Stimulated activated CD8-positive, alpha-beta memory T cell treated with anti-CD3 and anti-CD28 coated beads, Interleukin-4, amount 100 ng/mL, for 24 hours (primary cell): ENCODE results near the gene WDR33.
"Not testable (repeated sequence)": the region's sequence is repeated elsewhere in the genome, so short reads cannot be mapped to it uniquely, and the experiment has no call there.

Source experiments
- DNase-seq: peaks from one replicate; pipeline ENCODE4 v3.0.0-alpha.2; 2020; ENCODE audit warnings: low read depth

WDR33 gene

GRCh38 chr2:127810156-127810618 is 784 bp downstream of the WDR33 start:
- DNase-seq: no peak

- DNase-seq: no peak
These were observed 3.2 kb downstream of the WDR33 start for GRCh38 chr2:127807678-127808353.

- DNase-seq: not testable (repeated sequence)
These were observed 4.1 kb downstream of the WDR33 start for GRCh38 chr2:127806860-127807259.

- no peak for DNase-seq
These were observed 5.5 kb downstream of the WDR33 start for GRCh38 chr2:127805491-127805890.

GRCh38 chr2:127799926-127800325 is 11.0 kb downstream of the WDR33 start:
- DNase-seq: no peak

GRCh38 chr2:127796389-127796788 is 14.6 kb downstream of the WDR33 start:
- no peak for DNase-seq

- not testable (repeated sequence) for DNase-seq
These were observed 16.1 kb downstream of the WDR33 start for GRCh38 chr2:127794901-127795300.

GRCh38 chr2:127792805-127793204 is 18.2 kb downstream of the WDR33 start:
- no peak for DNase-seq

GRCh38 chr2:127790694-127791529 is 20.1 kb downstream of the WDR33 start:
- DNase-seq: no peak

GRCh38 chr2:127786048-127786809 is 24.7 kb downstream of the WDR33 start:
- no peak for DNase-seq

GRCh38 chr2:127784965-127785518 is 25.9 kb downstream of the WDR33 start:
- DNase-seq: no peak

GRCh38 chr2:127783101-127783500 is 27.9 kb downstream of the WDR33 start:
- DNase-seq: no peak

- no peak for DNase-seq
These were observed 32.1 kb downstream of the WDR33 start for GRCh38 chr2:127778850-127779249.

- DNase-seq: no peak
These were observed 32.5 kb downstream of the WDR33 start for GRCh38 chr2:127778447-127778846.

GRCh38 chr2:127776122-127776780 is 34.7 kb downstream of the WDR33 start:
- no peak for DNase-seq

GRCh38 chr2:127771756-127772155 is 39.2 kb downstream of the WDR33 start:
- no peak for DNase-seq

GRCh38 chr2:127770973-127771735 is 39.8 kb downstream of the WDR33 start:
- DNase-seq: no peak

GRCh38 chr2:127770534-127770933 is 40.4 kb downstream of the WDR33 start:
- not testable (repeated sequence) for DNase-seq

GRCh38 chr2:127769587-127769986 is 41.4 kb downstream of the WDR33 start:
- no peak for DNase-seq

- DNase-seq: no peak
These were observed 42.0 kb downstream of the WDR33 start for GRCh38 chr2:127768775-127769479.
